GM19455 (cell line): ENCODE results near the gene ECD.
A peak's percentile ranks its signal among the peaks of the same experiment; 100 is the strongest.

ENCODE experiments used
- ATAC-seq: cut with Tn5 transposase; IDR thresholded peaks from one replicate; pipeline ENCODE4 v1.9.1; 2021; ENCODE audit not compliant: unreplicated experiment

The ECD gene

DNA sequence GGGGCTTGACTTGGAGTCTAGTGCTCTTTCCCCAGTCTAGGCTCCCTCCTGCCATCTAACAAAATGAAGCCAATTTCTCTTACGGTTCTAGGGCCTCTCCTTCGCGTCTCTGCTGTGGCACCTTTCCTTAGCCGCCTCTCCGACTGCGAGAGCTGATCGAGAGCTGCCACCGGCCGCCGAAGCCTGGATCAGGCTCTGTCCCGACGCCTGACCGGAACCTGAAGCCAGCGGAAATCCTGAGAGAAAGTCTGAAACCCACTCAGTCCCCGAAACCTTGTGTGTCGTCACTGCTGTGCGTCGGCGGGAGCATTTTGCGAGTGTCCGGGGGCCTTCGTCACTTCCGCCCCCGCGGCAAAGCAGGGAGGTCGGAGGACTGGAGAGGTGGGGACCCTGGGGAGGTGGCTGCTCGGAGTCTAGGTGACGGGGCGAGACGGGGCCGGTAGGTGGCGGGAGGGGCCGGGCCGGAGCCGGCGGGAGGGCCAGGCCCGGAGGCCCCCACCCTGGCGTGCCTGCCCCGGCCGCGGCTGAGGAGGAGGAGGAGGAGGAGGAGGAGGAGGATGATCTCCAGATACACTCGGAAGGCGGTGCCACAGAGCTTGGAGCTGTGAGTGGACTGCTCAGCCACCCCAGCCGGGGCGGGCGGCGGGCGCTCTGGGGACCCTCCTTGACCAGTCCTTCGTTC is at the start of gene ECD, which contains the start of gene FAM149B1:
Gene ECD, minus strand, starts transcription at position 226 of the 682 bp plus-strand sequence. CDS start 4,071 bp downstream, outside the sequence.
Gene FAM149B1, plus strand, starts transcription at position 337 of the 682 bp plus-strand sequence. Its CDS starts 221 bp downstream, at position 558.
- ATAC-seq: peak; percentile 85

DNA sequence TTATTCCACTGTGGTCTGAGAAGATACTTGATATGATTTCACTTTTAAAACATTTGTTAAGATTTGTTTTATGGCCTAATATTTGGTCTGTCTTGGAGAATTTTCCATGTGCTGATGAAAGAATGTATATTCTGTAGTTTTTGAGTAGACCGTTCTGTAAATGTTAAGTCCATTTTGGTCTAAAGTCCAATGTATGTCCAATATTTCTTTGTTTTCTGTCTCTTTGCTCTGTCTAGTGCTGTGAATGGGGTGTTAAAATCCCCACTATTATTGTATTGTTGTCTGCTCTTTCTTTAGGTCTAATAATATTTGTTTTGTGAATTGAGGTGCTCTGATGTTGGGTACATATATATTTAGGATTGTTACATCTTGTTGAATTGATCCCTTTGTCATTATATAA is 47.9 kb upstream of the ECD start:
- no peak for ATAC-seq

DNA sequence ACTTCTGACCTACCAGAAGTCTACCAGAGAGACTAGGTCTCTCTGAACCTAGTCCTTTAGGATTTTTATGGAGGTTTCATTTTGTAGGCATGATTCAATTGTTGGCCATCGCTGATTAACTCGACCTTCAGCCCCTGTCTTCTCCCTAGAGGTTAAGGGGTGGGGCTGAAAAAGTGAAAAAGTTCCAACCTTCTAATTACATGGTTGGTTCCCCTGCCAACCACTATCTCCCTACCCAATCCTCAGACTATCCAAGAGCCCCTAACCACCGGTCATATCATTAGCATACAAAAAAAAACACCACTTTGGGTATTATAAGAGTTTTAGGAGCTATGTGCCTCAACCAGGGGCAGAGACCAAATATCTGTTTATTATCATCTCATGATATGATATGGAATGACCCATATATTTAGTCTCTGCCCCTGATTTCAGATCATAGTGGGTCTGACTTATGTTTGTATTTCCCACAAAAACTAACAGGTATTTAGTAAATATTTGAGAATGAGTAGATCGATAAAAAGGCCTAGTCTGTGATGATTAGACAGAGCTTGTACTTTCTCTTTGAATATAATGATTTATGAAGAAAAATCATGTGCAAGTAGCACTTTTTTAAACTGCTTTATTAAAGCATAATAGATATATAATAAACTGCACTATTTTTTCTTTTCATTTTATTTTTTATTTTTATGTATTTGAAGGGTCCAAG is 43.5 kb upstream of the ECD start:
- no peak for ATAC-seq

DNA sequence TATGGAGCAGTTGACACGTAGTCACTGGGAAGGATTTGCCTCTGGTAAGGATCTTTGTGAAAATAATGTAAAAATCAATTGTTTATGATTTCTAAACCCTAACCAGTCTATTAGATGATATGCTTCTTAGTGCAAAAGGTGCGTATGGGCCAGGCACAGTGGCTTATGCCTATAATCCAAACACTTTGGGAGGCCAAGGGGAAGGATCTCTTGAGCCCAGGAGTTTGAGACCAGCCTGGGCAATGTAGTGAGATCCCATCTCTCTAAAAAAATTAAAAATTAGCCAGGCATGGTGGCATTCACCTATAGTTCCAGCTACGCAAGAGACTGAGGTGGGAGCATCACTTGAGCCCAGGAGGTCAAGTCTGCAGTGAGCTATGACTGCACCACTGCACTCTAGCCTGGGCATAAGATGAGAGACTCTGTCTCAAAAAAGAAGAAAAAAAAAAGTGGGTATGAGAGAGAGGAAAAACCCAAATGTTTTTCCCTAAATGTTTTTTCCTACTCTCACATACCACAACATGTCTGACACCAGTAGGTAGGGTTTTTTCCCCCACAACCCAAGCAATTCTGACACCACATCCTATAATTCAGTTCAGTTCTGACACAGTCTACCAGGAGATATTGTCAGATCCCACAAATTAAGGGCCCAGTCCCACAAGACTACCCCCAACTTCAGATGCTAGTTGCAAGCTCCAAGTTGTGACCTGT is 42.7 kb upstream of the ECD start:
- ATAC-seq: no peak

DNA sequence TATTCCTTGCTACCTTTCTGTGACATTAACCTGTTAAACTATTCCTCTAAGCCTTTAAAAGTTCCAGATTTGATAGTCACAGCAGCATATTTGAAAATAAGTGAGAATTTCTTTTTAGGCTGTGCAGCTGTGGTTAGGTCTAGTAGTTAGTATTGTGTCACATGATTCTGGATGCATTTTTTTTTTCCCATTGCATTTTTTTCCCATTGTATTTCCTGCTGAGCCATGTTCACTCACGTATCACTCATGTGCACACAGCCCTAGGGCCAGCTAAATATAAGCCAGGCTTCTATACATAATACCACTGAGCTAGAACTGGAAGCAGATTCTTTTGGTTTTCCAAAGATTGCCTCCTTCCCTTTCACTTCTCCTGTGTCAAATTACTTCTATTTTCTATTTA is 41.9 kb upstream of the ECD start:
- ATAC-seq: no peak

DNA sequence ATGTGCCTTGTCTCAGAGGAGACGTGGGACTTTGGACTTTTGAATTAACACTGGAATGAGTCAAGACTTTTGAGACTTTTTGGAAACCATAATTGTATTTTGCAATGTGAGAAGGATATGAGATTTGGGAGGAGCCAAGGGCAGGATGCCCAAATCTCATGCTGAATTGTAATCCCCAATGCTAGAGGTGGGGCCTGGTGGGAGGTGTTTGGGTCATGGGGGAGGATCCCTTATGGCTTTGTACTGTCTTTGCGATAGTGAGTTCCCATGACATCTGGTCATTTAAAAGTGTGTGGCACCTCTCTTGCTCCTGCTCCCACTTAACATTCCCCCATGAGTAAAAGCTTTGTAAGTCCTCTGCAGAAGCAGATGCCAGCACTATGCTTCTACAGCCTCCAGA is 40.1 kb upstream of the ECD start:
- ATAC-seq: no peak

DNA sequence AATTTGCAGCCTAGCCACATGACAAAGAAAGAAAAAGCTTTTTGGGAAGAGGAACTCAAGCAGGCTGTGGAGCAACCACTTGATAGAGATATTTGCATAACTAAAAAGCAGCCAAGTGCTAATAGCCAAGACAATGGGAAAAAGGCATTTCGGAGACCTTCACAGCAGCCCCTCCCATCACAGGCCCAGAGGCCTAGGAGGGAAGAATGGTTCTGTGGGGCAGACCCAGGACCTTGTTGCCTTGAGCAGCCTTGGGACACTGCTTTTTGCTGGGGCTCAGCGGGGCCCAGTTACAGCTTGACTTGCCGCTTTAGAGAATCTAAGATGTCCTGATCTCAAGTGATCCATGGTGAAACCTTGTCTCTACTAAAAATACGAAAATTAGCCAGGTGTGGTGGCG is 38.6 kb upstream of the ECD start:
- no peak for ATAC-seq

DNA sequence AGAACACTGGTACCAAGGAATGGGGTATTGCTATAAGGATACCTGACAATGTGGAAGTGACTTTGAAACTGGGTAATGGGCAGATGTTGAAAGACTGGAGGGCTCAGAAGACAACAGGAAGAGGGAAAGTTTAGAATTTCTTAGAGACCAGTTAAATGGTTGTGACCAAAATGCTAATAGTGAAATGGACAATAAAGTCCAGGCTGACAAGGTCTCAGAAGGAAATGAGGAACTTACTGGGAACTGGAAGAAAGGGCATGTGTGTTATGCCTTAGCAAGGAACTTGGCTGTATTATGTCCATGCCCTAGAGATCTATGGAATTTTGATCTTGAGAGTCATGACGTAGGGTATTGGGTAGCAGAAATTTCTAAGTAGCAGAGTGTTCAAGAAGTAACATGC is 38.1 kb upstream of the ECD start:
- no peak for ATAC-seq

DNA sequence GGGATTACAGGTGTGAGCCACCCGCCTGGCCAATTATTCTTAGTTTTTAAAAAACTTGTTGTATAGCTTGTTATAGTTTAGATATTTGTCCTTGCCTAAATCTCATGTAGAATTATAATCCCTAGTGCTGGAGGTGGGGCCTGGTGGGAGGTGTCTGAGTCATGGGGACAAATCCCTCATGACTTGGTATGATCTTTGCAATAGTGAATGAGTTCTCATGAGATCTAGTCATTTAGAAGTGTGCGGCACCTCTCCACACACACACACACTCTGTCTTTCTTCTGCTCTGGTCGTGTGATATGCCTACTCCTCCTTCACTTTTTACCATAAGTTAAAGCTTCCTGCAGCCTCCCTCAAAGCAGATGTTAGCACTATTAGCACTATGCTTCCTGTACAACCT is 37.3 kb upstream of the ECD start:
- ATAC-seq: no peak

DNA sequence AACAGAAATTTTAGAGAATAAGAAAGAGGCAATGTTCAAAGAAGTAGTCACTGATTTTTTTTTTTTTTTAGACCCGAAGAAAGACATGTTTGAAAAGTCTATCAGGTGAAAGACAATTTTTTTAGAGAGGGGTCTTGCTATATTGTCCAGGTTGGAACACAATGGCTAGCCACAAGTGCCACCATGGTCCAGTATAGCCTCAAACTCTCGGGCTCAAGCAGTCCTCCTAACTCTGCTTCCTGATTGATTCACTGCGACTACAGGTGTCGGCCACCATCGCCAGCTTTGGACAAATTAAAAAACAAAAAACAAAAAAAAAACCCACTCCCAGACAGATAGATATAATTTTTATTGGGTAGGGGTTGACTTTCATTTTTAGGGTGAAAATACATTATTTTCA is 22.4 kb upstream of the ECD start:
- ATAC-seq: no peak

DNA sequence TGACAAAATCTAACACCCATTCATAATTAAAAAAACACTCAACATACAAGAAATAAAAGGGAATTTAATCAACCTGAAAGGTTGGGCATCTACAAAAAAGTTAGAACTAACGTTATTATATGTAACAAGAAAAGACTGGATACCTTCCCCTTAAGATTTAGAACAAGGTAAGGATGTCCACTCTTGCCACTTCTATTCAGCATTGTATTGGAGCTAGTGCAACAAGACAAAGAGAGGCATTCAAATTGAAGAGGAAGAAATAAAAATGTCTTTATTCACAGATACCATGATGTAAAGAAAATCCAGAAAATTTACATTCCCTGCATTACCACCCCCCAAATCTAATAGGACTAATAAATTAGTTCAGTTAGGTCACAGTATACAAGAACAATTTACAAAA is 18.5 kb upstream of the ECD start:
- no peak for ATAC-seq

DNA sequence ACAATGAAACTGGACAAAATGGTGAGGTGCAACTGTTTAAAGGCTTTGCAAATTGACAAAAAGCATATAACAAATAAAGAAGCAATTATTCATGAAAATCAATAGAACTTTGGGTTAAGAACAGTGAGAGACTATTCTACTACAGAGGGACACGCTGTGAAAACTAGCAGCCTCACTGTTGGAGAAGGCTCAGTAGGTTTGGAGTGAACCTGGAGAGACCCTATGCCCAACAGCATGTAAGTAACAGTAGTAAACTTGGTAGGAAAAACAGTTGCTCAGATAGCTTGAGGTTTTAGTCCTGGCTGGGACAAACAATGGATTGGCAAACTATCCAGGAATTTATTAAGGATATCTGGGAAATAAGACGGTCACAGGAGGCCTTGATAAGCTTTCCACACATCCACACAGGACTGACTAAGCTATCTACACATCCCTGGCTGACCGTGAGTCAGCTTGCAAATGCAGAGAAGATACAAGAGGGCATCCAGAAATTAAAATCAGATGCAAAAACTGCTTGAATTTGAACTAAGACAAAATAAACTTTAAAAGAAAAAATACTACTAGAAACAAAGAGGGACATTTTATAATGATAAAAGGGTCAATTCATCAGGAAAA is 16.0 kb upstream of the ECD start:
- ATAC-seq: no peak

DNA sequence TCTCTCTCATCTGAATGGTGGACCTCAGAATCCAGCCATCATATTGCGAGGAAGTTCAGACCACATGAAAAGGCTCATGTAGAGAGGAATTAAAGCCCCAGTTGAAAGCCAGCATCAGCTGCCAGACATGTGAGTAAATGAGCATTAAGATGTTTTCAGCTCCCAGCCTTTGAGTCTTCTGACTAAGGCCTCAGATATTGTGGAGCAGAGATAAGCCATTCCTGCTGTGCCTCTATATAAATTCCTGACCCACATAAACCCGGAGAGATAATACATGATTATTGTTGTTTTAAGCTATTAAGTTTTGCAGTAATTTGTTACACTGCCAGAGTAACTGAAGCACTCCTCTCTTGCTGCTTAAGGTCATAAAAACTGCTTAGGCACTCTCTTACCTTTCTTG is 14.8 kb upstream of the ECD start:
- ATAC-seq: no peak

DNA sequence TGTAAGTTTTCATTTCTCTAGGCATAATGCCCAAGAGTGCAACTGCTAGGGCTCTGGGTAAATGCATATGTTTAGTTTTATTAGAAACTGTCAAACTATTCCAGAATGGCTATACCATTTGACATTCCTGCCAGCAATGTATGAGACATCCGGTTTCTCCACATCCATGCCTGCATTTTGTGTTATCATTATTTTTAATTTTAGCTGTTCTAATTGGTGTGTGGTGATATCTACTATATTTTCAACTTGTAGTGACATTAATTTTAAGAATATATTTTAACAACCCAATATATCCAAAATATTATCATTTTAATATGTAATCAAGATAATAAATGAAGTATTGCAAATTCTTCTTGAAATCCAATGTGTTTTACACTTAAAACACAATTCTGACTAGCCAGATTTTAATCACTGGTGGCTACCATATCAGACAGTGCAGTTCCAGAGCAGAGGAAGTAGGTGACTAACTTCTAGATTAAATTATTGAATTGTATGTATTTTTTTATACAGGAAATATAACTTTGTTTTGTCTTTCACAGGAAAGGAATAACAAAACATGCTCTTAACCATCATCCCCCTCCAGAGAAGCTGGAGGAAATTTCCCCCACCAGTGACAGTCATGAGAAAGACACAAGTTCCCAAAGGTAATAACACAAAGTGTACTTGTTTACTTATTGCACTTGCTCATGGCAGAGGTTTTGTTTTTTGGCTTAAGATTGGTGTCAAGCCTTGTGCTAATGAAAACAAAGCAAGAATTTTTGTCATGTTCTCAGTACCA is 6.5 kb upstream of the ECD start:
- no peak for ATAC-seq

DNA sequence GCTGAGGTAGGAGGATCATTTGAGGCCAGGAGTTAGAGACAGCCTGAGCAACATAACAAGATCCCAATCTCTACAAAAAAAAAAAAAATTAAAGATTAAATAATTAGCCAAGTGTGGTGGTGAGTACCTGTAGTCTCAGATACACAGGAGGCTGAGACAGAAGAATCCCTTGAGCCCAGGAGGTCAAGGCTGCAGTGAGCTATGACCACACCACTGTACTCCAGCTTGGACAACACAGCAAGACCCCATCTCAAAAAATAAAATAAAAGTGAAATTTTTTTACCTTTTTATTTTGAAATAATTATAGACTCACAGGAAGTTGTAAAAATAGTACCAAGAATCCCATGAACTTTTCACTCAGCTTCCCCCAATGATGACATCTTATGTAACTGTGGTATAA is 5.1 kb upstream of the ECD start:
- ATAC-seq: no peak

DNA sequence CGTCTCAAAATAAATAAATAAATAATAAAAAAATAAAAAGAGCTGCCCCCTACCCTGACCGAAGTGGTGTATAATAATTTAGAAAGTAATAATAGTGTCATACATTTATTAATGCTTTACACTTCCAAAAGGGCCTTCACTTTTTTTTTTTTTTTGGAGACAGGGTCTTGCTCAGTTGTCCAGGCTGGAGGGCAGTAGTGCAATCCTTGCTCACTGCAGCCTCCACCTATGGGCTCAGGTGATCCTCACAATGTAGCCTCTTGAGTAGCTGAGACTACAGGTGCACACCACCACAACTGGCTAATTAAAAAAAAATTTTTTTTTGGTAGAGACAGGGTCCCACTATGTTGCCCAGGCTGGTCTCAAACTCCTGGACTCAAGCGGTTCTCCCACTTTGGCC is 1.5 kb upstream of the ECD start:
- no peak for ATAC-seq

DNA sequence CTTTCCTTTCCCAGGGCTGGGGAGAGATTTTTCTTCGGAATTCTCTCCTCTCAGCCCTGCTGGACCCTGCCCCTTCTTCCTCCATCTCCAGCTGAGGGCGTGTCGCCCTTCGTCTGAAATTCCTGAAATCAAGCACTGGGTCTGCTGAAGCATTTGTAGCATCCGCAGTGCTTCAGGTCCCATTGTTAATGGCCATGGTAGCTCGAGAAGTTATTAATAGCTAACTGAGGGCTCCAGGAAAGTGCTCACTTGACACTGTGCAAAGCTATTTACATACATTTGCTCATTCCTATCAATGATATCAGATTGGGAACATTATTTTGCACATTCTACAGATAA is 626 bp upstream of the ECD start:
- peak; percentile 20 for ATAC-seq

DNA sequence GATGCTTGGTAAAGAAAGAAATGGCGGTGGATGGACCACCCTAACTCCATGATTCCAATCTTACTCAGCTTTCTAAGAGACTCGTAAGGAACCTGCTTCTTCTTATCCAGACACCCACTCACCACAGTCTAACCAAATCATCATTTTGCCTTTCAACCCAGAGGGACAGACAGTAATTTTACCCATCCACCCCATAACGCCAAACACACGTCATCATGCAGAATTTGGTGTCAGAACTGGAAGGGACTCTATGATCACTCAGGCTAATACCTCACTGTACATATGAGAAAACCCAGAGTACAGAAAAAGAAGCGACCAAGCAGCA is 388 bp downstream of the ECD start:
- ATAC-seq: no peak

DNA sequence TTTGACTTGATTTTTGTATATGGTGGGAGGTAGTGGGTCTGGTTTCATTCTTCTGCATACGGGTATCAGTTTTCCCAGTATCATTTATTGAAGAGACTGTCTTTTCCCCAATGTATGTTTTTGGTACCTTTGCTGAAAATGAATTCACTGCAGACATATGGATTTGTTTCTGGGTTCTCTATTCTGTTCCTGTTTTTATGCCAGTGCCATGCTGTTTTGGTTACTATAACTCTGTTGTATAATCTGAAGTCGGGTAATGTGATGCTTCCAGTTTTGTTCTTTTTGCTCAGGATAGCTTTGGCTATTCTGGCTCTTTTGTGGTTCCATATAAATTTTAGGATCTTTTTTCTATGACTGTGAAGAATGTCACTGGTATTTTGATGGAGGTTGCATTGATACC is 836 bp downstream of the ECD start:
- ATAC-seq: no peak

DNA sequence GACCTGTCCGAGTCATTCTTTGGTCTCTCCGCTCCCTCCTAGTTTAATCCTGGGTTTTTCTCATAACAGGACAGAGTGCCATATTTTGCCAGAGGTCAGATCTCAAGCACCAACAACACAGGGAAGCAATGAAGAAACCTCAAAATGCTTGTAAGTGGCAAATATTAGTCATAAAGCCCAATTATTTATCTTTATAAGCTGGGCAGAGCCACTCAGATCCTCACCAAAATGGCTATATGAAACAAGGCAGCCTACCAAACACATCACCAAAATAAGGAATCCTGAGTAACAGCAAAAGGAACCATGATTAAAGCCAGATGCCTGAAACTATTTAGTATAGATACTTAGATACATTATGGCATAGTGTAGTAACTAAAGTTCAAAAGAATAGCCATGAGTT is 4.7 kb downstream of the ECD start:
- ATAC-seq: no peak

DNA sequence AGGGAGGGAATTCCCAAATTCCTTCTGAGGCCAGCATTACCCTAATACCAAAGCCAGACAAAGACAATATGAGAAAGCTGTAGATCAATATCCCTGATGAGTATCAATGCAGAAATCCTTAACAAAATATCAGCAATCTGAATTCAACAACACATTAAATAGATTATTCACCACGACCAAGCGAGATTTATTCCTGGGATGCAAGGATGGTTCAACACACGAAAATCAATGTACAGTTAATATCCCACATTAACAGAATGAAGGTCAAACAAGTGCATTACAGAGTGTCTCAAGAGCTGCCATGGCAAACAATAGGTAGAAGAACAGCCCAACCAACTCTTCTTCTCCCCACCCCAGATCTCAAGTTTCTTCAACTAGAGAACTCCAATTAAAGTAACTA is 6.1 kb downstream of the ECD start:
- no peak for ATAC-seq
